Measurements from ENCODE around the gene PGA3. TPM values are rescaled to one million over a fixed set of nuclear protein-coding genes. Genes with fewer than 3 reads are reported as not detected.

PGA3 gene
- total and polyA plus RNA-seq, 2 of the 8 experiments (the other 6 are each of a cell fraction or from before 2014, with no cell fraction given) = not detected

- TF ChIP-seq NANOG (IDR thresholded peaks at IDR 0.05; ENCODE audit: insufficient read depth, low read depth, low read length, poor library complexity, severe bottlenecking) (no peak), GTF2F1 (IDR thresholded peaks at IDR 0.05; ENCODE audit: borderline replicate concordance, low read depth, low read length) (no peak), POLR2AphosphoS5 (IDR thresholded peaks at IDR 0.05; ENCODE audit: low read depth, low read length) (no peak)
Observed at GRCh38 chr11:61193596-61193995, 9.7 kb upstream of the PGA3 start (continued).

All from H1 (cell line).